IPS-11a (cell line): ENCODE results near the gene SCART1.
"Not testable (repeated sequence)": the region's sequence is repeated elsewhere in the genome, so short reads cannot be mapped to it uniquely, and the experiment has no call there.

Source experiments
- H3K4me3 ChIP-seq: one replicate; pipeline ENCODE4 v1.5.1; 2013; ENCODE audit warnings: low read depth, low read length, control low read depth

The SCART1 gene

DNA sequence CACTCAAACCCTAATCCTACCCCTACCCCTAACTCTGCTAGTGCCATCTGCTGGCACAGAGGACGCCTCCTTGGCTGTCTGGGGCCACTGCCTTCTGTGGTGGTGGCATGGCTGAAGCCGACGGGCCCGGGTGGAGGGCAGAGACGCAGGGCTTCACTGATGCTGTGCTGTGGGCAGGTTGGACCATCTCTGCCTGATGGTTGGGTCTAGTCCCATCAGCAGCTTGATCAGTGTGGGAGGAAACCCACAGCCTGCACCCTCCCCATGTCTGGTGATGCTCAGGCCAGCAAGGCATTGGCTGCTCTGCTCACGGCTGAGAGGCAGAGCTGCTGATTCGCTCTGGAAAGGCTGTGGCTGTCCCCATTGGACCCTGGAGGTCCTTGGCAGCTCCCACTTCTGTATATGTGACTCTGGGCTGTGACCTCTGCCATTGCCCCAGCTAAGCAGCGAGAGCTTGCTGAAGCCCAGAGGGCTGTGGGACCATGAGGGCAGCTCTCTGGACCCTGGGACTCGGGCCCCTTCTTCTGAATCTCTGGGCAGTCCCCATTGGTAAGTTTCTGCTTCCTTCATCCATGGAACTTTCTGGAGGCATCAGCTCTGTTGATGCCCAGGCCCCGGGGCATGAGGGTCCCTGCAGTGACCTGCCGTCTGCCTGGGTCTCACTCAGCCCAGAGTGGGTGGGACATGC lies at the start of gene SCART1:
TSS of gene SCART1 (plus strand) at position 430 of the 688 bp plus-strand sequence. CDS start at position 483, 53 bp downstream.
- no peak within 1 kb of the TSS for H3K4me3 ChIP-seq

DNA sequence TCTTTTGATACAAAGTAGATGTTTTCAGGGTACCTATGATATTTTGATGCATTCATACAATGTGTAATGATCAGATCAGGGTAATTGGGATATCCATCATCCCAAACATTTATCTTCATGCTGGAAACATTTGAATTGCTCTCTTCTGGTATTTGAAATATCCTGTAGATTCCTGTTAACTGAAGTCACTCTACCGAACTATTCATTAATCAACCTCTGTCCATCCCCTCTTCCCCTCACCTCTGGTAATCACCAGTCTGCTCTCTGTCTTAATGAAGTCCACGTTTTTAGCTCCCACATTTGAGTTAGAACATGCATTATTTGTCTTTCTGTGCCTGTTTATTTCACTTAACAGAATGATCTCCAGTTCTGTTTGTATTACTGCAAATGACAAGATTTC lies 48.5 kb upstream of the SCART1 start:
- H3K4me3 ChIP-seq: no peak overlapping the region

DNA sequence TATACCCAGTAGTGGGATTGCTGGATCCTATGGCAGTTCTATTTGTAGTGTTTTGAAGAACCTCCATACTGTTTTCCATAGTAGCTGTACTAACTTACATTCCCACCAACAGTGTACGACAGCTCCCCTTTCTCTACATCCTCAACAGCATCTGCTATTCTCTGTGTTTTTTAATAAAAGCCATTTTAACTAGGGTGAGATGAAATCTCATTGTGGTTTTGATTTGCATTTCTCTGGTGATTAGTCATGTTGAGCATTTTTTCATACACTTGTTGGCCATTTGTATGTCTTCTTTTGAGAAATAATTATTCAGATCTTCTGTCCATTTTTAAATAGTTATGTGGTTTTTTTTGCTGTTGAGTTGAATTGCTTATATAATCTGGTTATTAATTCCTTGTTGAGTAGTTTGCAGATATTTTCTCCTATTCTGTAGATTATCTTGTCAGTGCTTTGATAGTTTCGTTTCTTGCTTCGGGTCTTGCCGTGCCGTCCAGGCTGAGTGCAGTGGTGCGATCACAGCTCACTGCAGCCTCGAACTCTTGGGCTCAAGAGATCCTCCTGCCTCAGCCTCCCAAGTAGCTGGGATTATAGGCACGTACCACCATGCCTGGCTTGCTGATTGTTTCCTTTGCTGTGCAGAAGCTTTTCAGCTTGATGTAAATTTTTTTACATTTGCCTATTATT lies 47.8 kb upstream of the SCART1 start:
- H3K4me3 ChIP-seq: no peak overlapping the region

DNA sequence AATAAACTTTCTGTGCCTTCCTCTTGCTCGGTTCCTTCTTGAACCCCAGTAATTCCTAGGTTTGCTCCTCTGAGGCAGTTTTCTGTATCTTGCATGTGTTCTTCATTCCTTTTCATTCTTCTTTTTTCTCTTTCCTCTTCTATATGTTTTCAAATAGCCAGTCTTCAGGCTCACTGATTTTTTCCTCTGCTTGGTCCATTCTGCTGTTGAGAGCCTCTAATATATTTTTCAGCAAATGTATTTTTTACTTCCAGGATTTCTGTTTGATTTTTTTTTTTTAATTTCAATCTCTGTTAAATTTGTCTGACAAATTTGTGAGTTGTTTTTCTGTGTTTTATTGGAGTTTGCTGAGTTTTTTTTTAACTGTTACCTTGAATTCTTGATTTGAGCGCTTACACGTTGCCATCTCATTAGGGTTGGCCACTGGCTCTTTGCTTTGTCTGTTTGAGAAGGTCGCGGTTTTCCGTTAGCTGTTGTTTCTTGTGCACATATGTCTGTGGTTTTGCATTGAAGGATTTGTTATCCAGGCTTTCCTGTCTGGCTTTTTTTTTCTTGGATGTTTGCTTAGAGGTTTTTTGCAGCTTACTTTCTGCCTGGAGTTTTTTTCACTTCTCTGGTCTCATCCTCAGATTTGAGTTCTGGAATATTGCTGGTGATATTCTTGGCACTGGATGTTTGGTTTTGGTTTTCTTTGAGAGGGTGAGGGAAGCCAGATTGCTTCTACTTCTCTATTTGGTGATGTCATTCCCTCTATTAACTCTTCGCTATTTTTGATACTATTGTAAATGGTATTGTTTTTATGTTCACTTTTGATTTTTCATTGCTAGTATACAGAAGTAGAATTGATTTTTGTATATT lies 42.0 kb upstream of the SCART1 start:
- no peak overlapping the region for H3K4me3 ChIP-seq

DNA sequence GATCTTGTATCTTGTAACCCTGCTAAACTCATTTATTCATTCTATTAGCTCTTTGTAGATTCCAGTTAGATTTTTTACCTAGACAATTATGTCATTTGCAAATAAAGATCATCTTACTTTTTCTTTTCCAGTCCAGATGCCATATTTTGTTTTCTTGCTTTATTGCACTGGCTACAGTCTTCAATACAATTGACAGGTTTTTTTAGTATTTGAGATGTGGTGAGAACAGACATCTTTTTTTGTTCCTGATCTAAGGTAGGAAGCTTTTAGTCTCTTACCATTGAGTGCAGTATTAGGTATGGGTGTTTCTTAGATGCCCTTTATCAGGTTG lies 41.4 kb upstream of the SCART1 start:
- H3K4me3 ChIP-seq: no peak overlapping the region

DNA sequence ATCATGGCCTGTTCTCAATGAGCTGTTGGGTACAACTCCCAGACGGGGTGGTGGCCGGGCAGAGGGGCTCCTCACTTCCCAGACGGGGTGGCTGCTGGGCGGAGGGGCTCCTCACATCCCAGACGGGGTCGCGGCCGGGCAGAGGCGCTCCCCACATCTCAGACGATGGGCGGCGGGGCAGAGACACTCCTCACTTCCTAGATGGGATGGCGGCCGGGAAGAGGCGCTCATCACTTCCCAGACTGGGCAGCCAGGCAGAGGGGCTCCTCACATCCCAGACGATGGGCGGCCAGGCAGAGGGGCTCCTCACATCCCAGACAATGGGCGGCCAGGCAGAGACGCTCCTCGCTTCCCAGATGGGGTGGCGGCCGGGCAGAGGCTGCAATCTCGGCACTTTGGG lies 39.3 kb upstream of the SCART1 start:
- not testable (repeated sequence) for H3K4me3 ChIP-seq

DNA sequence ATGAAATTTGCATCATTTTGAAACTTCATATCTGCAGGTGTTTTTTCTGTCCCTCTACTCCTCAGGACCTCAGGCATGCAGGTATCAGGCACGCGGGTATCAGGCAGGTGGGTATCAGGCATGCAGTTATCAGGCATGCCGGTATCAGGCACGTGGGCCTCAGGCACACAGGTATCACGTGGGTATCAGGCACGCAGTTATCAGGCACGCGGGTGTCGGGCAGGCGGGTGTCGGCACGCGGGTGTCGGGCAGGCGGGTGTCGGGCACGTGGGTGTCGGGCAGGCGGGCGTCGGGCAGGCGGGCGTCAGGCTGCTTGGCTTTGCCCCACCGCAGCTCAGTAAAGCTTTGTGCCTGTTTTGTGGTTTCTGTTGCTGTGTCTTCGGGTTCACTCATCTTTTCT lies 38.0 kb upstream of the SCART1 start:
- H3K4me3 ChIP-seq: no peak overlapping the region

DNA sequence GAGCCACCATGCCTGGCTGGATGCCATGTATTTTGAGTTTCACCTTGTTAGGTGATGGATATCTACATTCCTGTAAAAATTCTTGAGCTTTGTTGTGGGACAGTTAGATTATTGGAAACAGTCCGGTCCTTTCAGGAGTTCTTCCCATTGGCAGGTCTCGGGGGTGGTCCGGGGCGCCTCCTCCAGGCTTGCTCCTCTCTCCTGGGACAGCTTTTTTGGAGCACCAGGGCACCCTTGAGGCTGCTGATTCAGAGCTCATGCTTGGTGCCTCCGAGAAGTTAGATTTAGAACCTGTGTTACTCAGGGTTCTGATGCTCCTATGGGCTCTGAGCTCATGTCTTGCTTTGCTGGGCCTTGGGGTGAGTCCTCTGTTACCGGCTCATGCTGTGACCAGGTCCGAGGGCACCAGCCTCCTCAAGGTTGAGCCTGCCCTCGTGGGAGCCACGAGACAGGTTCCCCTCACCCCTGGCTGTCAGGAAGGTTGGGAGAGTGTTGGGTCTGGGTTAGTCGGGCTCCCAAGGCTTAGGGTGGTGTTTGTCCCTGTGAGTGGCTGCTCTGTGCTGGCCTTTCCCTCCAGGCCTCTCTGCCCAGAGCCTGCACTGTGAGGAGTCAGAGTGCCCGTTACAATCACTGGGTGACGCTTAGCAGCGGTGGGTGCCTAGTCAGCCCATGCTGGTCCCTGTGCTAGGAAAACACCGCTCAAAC lies 35.3 kb upstream of the SCART1 start:
- no peak overlapping the region for H3K4me3 ChIP-seq

DNA sequence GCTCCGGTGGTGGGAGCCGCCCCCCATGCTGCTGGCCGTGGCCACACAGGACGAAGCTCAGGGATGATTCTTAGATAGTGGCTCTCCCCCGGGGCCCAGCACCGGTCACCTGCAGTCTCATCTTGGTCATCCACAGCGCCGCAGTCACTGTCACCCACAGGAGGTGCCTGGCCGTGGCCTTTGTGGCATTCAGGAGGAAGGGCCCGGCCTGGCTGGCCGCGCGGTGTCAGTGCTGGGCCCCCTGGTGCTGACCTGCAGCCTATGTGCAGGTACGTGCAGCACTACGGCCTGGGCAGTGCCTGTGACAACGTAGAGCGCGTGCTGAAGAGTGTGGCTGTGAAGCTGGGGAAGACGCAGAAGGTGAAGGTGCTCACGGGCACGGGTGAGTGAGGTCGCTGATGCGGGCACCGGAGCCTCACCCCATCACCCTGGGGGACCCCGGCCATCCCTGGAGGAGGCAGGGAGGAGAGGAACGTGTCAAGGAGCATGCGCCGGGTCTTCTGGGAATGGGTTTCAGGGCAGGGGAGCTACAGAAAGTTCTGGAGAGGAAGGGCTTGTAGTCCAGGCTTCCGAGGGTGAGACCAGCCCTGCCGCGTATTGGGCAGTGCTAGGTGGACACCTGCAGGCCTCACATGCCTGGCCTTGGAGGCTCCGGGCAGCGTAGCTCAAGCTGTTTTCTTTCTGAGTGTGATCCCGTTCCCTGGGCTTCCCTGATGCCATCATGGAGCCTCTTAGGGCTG lies 34.4 kb upstream of the SCART1 start:
- H3K4me3 ChIP-seq: no peak overlapping the region

DNA sequence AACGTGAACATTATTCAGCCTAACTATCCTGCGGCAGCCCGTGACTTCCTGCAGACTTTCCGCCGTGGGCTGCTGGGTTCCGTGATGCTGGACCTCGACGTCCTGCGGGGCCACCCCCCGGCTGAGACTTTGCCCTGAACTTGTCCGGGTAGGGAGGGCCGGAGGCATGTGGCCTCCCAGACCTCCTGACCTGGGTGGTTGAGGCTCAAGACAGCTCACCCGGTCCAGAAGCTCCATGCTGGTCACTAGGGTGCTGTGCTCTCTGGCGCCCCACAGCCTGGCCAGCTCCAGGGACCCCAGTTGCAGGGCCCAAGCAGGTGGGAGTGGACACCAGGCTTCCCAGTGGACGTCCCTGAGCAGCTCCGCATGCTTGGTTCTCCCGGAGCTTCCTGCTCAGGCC lies 33.7 kb upstream of the SCART1 start:
- no peak overlapping the region for H3K4me3 ChIP-seq

DNA sequence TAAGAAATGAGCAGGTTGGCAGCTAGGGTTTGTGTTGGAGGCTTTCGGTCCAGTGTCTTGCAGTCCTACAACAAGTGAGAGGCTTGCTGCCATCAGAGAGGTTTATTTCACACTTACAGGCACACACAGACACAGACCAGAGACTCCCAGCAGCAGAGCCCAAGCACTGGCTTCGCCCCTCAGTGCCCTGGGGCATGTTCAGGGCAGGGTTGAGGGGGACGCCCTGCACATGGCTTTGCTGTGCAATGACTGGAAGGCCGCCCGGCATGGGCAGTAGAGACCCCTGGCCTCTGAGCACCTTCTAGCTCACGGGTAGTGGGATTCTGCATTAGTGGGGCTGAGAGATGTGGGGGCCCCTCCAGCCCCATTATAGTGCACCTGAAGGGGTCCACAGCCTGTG lies 33.2 kb upstream of the SCART1 start:
- H3K4me3 ChIP-seq: no peak overlapping the region

DNA sequence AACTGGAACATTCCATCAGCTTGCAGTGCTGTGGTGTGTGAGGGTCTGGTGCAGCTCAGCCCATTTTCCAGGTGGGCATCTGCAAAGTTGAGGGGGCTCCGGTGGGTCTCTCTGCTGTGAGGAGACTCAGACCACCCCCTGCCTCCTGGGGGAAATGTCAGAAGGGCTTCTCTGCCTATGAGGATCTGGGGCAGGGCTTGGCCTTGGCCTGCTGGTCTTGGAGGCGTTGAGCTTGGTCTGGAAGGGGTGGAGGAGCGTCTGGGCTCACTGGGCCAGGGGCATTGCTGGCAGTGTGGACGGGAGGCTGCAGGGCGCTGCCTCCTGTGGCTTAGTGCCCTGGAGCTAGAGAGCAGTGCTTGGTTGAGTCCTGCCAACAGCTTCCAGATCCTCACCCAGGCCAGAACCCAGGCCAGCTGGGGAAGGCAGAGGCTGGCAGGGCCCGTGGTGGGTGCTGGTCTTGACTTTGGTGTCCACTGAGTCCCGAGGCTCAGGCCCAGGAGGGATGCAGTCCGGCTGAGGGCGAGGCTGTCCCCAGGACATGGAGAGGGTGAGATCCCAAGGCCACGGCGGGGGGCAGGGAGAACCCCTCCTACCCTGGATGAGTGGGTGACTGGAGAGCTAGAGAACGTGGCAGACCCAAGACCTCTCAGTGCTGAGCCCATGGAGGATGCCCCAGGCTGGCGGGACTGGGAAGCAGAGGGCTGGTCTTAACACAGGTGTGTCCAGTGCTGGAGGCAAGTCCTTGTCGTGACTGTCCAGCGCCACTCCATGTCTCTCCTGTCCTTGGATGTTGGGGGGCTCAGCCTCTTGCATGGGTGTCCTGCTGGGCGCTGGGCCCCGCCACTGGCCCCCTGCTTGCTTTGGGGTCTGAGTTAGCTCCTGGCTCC lies 32.2 kb upstream of the SCART1 start:
- H3K4me3 ChIP-seq: no peak overlapping the region

DNA sequence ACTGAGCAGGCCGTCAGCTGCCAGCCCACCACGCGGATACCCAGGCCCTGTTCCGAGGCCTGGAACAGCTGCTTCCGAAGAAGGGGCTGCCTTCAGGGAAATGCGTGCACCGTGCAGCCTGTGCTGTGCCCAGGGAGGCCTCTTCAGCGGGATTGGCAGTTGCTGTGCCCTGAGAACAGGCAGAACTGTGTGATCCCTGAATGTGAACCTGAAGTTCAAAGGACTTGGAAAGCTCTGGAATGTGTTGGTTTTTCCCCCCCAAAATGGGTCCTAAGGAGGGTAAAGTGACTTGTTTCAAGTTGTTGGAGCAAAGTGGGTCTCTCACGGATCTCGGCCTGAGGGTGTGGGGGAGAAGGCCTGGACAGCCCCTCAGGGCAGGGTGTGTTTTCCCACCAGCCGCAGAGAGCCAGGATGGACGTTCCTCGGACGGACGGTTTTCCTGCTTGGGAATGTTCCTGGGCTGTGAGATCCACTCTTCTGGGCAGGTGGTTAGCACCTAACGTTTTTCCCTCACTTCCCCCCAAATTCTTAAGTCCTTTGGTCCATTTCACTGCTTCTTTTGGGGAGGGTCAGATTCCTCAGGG lies 31.4 kb upstream of the SCART1 start:
- H3K4me3 ChIP-seq: no peak overlapping the region

DNA sequence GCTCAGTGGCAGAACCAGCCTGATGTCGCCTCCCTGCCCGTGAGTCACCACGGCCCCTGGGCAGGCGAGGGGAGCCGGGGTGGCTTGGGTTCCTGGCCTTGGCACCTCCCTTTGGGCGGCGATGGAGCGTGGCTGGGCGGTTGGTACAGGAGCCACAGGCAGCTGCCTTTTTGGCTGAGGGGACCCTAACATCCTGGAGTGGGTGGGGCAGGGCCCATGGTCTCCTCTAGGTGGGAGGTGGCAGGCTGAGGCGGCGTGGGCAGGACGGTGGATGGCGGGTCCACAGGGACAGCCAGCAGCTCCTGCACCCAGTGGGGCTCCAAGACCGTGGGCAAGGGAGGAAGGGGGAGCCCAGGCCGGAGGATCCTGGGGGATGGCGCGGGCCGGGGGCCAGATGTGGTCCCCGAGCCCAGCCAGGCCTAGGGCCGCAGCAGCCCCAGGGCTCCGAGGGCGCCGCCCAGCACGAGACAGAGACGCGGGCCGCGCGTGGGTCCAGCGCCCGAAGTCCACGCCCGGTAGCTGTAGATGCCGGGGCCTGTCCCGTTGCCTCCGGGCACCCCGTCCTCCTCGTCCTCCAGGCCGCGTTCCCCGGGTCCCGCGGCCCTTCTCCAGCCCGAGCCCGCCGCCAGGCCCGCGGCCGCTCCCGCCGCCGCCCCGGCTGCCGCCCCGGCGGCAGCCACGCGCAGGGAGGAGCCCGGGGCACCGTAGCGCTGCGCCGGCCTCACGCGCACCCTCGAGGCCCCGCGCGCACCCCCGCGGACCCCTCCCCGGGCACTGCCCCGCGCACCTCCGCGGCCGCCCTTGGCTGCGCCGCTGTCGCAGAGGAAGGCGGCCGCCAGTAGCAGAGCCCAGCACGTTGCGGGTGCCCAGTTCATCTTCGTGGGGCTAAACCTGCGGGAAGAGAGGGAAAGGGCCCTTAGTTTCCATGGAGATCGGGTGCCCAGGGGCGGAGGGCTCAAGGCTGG lies 30.7 kb upstream of the SCART1 start:
- peak overlapping the region; percentile 4 for H3K4me3 ChIP-seq

DNA sequence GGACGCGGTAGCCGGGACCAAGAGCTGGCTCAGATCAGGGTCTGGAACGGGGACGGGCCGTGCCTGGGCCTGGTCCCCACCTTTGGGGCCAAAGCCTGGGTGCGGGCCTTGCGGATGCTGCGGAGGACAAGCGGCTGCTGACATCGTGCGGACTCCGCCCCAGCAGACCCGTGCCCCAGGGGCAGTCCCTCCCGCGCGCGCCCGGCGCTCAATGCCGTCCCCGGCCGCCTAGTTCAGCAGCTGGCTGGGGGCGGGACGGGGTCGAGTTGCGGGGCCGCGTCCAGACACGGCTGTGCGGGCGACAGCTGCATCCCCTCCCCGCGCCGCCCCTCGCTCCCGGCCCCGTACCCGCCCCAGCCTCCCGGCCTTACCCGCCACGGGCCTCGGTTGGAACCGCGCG lies 29.6 kb upstream of the SCART1 start:
- not testable (repeated sequence) for H3K4me3 ChIP-seq

DNA sequence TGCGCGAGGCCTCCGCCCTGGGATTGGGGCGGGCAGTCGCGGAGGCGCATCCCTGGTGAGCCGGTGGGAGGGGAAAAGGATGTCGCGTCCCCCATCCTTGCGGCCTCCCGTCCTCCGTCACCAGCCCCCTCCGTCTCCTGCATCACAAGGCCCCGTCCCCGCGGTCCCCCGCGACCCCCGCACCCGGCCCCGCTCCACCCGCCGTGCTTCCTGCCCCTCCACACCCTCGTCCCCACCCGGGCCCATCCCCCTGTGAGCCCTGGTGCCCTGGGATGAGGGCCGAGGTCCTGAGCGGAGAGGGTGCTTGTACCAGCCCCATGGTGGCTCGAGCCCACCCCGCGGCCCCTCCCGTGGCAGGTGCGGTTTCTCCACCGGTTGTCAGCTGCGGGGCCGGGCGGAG lies 29.1 kb upstream of the SCART1 start, which contains the start of gene SPRN:
TSS of gene SPRN (minus strand) at position 25 of the 400 bp plus-strand sequence. CDS start 944 bp downstream, outside the sequence.
- not testable (repeated sequence) for H3K4me3 ChIP-seq

DNA sequence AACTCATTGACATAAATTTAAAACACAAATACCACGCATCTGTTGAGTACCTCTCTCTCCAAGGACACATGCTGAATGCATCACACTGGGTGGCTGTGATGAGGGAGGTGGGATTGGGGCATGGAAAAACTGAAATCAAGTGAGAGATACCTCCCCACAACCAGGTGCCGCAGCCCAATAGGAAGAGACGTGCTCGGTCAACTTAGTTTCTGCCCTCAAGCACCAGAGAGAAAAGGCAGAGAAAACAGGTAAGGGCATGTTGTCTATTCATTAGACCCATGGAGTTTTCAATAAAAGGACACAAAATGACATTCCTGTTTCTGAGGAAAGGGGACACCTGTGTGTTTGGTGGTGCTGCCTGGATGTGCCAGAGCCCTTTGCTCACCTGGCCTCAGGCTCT lies 24.2 kb upstream of the SCART1 start:
- H3K4me3 ChIP-seq: not testable (repeated sequence)
